Measurements from ENCODE around the gene RMP24.
A peak's percentile ranks its signal among the peaks of the same experiment; 100 is the strongest.

Gene RMP24

DNA sequence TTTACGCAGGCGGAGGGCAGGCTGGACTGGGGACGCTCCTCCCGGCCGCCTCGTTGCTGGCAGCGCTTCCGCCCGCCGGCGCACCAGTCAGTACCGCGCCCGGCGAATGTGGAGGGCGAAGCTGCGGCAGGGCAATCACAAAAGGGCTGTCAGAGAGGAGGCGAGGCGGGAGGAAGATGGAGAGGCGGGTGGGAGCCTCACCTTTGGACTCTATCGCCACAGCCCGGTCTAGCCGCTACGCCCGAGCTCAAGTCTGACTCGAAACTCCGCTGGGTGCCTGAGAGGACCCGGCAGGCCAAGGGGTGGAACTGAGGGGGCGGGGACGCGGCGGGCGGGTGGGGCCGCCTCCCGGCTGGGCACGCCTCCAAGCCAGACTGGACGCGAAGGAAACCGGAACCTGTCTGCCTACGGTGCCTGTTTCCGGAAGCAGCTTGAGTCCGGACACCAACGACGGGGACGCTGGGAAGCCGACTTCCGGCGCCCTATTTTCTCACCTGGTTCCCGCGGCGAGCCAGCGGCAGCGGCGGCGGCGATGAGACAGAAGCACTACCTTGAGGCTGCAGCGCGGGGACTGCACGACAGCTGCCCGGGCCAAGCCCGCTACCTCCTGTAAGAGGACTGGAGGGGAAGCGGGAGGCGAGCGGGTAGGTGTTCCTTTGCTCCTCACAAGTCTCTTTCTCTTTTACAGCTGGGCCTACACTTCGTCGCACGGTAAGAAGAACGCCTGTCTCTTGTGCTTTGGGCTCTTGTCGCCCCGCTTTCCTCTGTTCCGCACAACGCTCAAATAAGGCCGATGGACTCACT, at the start of gene RMP24:
TSS of gene RMP24 (plus strand) at position 483 of the 804 bp plus-strand sequence.
- peaks cover 19% of the 10 kb centered on the region for H3K36me3 ChIP-seq
- no peaks in the 10 kb centered on the region for H3K9me3 ChIP-seq
- H3K4me1 ChIP-seq, result peaks cover 30% of the 10 kb centered on the region
- H3K27me3 ChIP-seq, result no peaks in the 10 kb centered on the region
- TF ChIP-seq POLR2A (IDR thresholded peaks at IDR 0.05), result peak in 1 of 2 donors; percentile 17
- TF ChIP-seq POLR2AphosphoS5 (IDR thresholded peaks at IDR 0.05), result peak; percentile 3 to 94 (median 16)
- TF ChIP-seq, protein P1, sequence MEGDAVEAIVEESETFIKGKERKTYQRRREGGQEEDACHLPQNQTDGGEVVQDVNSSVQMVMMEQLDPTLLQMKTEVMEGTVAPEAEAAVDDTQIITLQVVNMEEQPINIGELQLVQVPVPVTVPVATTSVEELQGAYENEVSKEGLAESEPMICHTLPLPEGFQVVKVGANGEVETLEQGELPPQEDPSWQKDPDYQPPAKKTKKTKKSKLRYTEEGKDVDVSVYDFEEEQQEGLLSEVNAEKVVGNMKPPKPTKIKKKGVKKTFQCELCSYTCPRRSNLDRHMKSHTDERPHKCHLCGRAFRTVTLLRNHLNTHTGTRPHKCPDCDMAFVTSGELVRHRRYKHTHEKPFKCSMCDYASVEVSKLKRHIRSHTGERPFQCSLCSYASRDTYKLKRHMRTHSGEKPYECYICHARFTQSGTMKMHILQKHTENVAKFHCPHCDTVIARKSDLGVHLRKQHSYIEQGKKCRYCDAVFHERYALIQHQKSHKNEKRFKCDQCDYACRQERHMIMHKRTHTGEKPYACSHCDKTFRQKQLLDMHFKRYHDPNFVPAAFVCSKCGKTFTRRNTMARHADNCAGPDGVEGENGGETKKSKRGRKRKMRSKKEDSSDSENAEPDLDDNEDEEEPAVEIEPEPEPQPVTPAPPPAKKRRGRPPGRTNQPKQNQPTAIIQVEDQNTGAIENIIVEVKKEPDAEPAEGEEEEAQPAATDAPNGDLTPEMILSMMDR (IDR thresholded peaks at IDR 0.05), result no peak
- WGBS, result 0% methylated on average over 38 of the region's 73 CpGs
- H3K4me3 ChIP-seq, result peak within 1 kb of the TSS; percentile 73
- peak within 1 kb of the TSS; percentile 93 for H3K27ac ChIP-seq
- DNase-seq (ENCODE audit: low spot score in 2 of 2), result peak; percentile 95 to 96

DNA sequence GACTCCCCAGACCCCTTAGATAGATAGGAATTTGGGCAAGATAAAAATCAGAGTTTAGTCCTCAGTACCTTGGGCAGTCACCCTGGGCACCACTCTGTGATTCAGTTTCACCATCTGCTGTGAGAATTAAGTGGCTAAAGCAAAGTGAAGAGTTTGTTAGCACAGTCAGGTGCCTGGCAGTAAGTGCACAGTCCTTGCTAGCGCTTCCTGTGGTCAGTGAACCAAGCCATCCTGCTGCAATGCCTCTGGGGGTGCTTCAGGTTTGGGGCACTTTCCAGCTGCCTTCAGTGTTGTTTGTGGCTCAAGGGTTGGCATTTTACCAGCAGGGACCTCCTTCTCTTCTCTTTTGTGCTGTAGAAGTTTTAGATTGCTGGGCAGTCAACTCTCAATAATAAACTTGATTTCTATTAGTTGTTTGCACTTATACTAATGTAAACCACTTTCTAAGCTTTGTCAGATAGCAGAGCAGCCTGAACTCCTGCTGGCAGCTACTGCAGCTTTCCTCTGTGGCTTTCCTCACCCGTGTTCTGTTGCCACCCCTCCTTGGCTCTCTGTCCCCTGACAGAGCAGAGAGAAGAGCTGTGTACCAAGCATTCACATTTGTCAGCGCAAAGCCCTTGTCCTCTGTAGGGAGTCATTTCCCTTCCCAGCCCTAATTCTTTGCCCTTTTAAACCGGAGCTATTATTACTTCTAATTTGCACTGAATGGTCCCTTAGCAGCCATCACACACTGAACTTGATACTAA, 48.4 kb upstream of the RMP24 start:
- no peak for DNase-seq (ENCODE audit: low spot score in 2 of 2)
- Histone ChIP-seq H3K36me3 (no peaks in the 10 kb centered on the region), H3K27ac (no peak overlapping the region), H3K4me1 (no peaks in the 10 kb centered on the region), H3K4me3 (no peak overlapping the region), H3K27me3 (peaks cover 4% of the 10 kb centered on the region), H3K9me3 (no peaks in the 10 kb centered on the region)
- TF ChIP-seq POLR2A (IDR thresholded peaks at IDR 0.05) (no peak), POLR2AphosphoS5 (IDR thresholded peaks at IDR 0.05) (no peak), EP300 (IDR thresholded peaks at IDR 0.05) (no peak)
- TF ChIP-seq, protein P1 (IDR thresholded peaks at IDR 0.05), result no peak
- 71% methylated on average over 4 of the region's 4 CpGs for WGBS

DNA sequence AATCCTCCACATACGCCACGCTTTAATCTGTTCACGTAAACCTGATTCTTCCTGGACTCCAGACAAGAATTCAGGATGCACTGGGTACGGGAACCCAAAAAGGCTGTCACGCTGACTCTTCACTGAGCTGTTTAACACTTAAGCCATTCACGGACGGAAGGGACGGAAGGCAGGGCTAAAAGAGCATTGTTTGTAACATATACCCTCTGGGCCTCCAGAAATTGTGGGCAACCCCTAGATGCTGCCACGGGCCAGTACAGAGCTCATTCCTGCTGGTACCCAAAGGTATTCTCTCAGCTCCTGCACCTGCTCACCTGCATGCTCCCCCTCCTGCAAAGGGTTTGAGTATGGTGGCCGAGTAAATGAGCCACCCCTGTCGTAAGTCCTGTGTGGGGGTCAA, 45.6 kb upstream of the RMP24 start:
- TF ChIP-seq POLR2A (IDR thresholded peaks at IDR 0.05), result no peak
- TF ChIP-seq, protein P1 (IDR thresholded peaks at IDR 0.05), result no peak
- no peak for TF ChIP-seq EP300 (IDR thresholded peaks at IDR 0.05)
- no peak for TF ChIP-seq POLR2AphosphoS5 (IDR thresholded peaks at IDR 0.05)
- DNase-seq (ENCODE audit: low spot score in 2 of 2), result no peak
- WGBS, result 95% methylated on average over 11 of the region's 11 CpGs

DNA sequence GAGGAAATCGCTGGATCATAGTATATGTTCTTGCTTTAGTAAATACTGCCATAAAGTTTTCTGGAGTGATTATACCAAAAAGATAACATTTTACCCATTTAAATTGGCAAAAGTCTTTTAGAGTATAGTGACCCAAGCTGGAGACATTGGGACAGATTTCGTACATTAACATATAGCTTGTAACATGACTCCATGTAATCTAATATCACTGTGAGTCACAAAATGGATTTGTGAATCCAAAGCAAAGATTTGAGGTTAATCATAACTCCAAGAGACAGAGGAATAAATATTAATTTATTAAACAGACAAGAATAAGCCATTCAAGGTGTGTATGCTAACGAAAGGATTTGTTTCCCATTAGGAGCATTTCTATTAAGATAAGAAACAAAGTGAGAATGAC, 45.0 kb upstream of the RMP24 start:
- Histone ChIP-seq H3K9me3 (no peaks in the 10 kb centered on the region), H3K4me1 (no peaks in the 10 kb centered on the region), H3K36me3 (no peaks in the 10 kb centered on the region), H3K27me3 (peaks cover 4% of the 10 kb centered on the region), H3K4me3 (no peak overlapping the region), H3K27ac (no peak overlapping the region)
- WGBS, result 89% methylated on average over 3 of the region's 3 CpGs
- DNase-seq (ENCODE audit: low spot score in 2 of 2), result no peak
- TF ChIP-seq EP300 (IDR thresholded peaks at IDR 0.05), result no peak
- TF ChIP-seq POLR2A (IDR thresholded peaks at IDR 0.05), result no peak
- TF ChIP-seq, protein P1 (IDR thresholded peaks at IDR 0.05), result no peak
- TF ChIP-seq POLR2AphosphoS5 (IDR thresholded peaks at IDR 0.05), result no peak

More for the DNA sequence above, 45.6 kb upstream of the RMP24 start:
- Histone ChIP-seq H3K4me1 (no peaks in the 10 kb centered on the region), H3K4me3 (no peak overlapping the region), H3K36me3 (no peaks in the 10 kb centered on the region), H3K27ac (no peak overlapping the region), H3K9me3 (no peaks in the 10 kb centered on the region), H3K27me3 (peaks cover 4% of the 10 kb centered on the region)

DNA sequence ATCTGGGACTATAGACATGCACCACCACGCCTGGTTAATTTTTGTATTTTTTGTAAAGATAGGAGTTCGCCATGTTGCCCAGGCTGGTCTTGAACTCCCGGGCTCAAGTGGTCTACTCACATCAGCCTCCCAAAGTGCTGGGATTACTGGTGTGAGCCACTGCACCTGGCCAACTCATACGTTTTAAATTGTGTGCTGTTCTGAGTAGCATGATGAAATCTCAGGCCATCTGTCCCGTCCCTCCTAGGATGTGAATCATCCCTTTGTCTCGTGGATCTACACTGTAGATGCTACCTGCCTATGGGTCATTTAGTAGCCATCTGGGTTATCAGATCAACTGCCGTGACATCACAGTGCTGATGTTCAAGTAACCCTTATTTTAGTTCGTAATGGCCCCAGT, 38.5 kb upstream of the RMP24 start:
- Histone ChIP-seq H3K27me3 (no peaks in the 10 kb centered on the region), H3K9me3 (no peaks in the 10 kb centered on the region), H3K4me1 (no peaks in the 10 kb centered on the region), H3K27ac (no peak overlapping the region), H3K36me3 (no peaks in the 10 kb centered on the region), H3K4me3 (no peak overlapping the region)
- WGBS, result 79% methylated on average over 8 of the region's 8 CpGs
- no peak for DNase-seq (ENCODE audit: low spot score in 2 of 2)
- TF ChIP-seq POLR2A (IDR thresholded peaks at IDR 0.05) (no peak), EP300 (IDR thresholded peaks at IDR 0.05) (no peak), POLR2AphosphoS5 (IDR thresholded peaks at IDR 0.05) (no peak)
- TF ChIP-seq, protein P1 (IDR thresholded peaks at IDR 0.05), result no peak

All from suprapubic skin (tissue), 4 donors.